GM19467 (cell line): ENCODE measurements around the gene GATA3.

Source experiments
- ATAC-seq: cut with Tn5 transposase; IDR thresholded peaks from one replicate; pipeline ENCODE4 v1.9.1; 2021; ENCODE audit warnings: mild to moderate bottlenecking, moderate library complexity; ENCODE audit not compliant: unreplicated experiment

GATA3 gene

GRCh38 chr10:8037941-8038894, 16.3 kb upstream of the GATA3 start:
- ATAC-seq = no peak

- ATAC-seq = no peak
These were observed 15.1 kb upstream of the GATA3 start for GRCh38 chr10:8039321-8039881.

- no peak for ATAC-seq
These were observed 13.8 kb upstream of the GATA3 start for GRCh38 chr10:8040651-8041050.

- no peak for ATAC-seq
These were observed 13.1 kb upstream of the GATA3 start for GRCh38 chr10:8041284-8041991.

GRCh38 chr10:8041992-8042720, 12.3 kb upstream of the GATA3 start:
- no peak for ATAC-seq

- ATAC-seq = no peak
These were observed 11.5 kb upstream of the GATA3 start for GRCh38 chr10:8042721-8043568.

- ATAC-seq = no peak
These were observed 10.8 kb upstream of the GATA3 start for GRCh38 chr10:8043569-8044306.

GRCh38 chr10:8044331-8044907, 10.1 kb upstream of the GATA3 start:
- no peak for ATAC-seq

- ATAC-seq = no peak
These were observed 9.4 kb upstream of the GATA3 start for GRCh38 chr10:8044908-8045725.

GRCh38 chr10:8045726-8046494, 8.6 kb upstream of the GATA3 start:
- no peak for ATAC-seq

GRCh38 chr10:8047452-8048280, 6.8 kb upstream of the GATA3 start:
- no peak for ATAC-seq

GRCh38 chr10:8048281-8049008, 6.0 kb upstream of the GATA3 start:
- ATAC-seq = no peak

GRCh38 chr10:8049045-8049864, 5.2 kb upstream of the GATA3 start:
- ATAC-seq = no peak

- ATAC-seq = no peak
These were observed 4.5 kb upstream of the GATA3 start for GRCh38 chr10:8049865-8050555.
